Measurements from ENCODE around the gene SULF2.

SULF2 gene

DNA sequence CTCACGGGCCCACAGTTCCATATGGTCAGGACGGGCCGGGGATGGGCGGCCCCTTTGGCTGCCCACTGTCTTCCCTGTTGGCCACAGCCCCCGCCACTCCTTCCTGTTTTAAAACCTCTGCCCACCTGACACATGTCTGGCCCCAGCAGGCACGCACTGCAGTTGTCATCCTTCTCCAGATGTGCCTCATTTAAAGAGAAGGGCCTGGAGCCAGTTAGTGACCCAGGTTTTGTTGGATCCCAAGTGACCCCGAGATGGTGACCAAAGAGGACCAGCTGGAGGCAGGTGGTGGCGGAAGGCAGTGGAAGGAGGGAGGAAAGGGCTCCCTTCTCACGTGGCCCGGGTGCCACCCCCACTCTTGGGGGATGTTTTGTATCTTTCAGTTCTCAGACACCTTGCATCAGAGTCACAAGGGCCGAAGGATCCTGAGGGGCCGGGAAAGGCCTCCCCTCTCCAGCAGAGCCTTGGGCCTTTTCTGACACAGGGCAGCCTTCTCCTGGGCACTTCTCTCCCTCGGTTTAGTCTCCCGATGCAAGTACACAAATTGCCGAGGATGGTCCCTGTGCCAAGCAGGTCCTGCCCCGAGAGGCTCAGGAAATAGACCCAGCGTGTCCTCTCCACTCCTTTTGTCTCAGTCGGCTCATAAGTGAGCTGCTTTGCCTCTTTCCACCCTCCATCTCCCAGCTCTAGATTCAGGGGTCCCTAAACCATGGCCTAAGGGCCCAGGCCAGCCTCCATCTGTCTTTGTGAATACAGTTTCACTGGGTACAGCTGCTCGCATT is 117.6 kb downstream of the SULF2 start:
- no peak for DNase-seq

DNA sequence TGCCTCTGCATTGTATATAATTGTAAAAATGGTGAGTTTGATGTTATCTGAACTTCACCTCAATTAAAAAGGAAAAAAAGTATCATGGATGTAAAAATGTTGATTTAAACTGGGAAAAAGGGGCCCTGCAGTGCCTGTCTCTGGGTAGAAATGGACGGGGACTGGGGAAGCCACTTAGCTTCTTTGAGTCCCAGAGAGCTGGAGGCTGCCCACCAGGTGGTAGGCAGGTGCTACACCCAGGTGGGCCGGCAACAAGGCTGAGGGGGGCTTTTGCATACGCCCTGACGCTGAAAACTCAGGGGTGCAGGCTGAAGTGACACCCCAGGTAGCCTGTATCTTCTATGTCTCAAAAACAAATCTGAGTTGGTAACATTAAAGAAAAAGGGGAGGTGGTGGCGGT is 118.2 kb downstream of the SULF2 start:
- DNase-seq: no peak

DNA sequence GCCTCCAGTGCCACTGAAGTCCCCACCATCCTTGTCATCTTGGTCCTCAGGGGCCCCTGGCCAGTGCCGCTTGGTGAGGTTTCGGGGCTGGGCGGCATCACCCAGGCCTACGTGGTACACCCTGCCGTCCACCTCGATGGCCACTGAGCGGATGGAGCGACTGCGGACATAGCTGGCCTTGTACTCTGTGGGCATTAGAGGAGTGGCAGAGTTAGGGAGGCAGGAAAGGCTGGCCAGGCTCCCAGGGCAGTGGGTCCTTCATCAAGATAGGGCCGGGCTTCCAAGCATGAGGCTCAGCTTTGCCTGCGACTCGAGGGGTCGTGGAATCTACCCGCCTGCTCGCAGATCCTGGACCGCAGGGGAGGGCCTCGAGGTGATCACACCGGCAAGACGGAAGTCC is 119.0 kb downstream of the SULF2 start:
- no peak for DNase-seq

DNA sequence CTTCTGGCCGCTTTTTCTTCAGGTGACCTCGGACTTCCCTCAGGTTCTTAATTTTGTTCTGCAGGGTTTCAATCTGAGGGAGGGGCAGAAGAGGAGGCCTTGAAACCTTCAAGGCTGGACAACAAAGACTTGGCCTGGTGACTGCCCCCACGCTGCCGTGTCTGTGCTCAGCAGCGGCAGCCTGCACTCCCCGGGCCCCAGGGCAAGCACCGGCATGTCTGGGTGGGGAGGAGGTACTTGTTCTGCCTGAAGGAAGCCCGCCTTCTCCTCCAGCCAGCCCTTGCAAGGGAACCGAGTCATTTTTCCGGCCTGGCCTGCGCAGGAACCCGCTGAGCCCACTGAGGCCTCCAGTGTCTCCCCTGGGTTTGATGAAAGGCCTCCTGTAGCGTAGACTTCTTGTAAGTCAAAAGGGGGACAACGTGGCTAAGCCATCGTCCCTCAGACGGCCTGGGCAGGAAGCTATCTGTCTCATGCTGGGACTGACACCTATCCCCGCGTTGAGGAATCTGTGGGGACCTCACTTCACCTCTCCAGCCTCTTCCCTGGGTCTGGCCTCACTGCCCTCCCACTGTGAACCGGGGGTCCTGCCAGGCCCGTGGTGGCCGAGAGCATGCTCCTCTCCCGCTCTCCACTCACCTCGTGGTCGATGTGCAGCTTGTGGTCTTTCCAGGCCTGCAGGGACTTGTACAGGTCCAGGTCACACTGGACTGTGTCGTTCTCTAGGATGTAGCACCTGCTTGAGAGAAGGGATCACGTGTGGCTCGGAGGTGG is 119.9 kb downstream of the SULF2 start:
- no peak for DNase-seq

DNA sequence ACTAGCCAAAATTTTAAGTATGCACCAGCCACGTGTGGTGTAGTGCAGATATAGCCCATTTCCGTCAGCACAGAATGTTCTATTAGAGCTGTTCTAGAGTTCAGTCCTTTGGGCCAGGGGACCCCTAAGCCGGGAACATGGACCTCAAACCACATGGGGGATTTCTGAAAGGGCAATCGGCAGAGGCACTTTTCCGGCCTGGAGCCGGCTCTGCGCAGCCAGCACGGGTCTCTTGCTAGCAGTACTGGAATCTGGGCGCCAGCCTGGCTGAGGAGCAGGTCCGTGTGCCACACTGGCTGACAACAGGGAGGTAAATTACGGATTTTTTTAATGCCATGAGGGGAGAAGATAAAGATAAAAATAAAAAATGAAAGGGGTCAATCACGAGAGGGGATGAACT is 120.5 kb downstream of the SULF2 start:
- no peak for DNase-seq

DNA sequence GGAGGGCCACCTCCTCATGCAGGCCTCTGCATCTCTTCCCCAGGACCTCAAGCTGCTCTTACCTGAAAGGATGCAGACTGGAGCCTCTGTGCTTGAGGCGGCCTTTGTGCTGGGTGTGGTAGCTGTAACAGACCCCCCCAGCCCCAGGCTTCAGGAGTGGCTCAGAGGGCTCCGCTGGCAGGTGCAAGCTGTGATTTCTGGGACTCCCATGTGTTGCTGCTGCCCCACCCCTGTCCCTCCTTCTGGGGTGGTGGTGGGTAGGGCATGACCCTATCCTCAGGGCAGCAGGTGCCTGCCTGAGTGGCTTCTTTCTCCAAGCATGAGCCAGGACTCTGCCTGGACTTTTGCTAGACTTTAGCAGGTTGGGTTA is 121.2 kb downstream of the SULF2 start:
- no peak for DNase-seq

DNA sequence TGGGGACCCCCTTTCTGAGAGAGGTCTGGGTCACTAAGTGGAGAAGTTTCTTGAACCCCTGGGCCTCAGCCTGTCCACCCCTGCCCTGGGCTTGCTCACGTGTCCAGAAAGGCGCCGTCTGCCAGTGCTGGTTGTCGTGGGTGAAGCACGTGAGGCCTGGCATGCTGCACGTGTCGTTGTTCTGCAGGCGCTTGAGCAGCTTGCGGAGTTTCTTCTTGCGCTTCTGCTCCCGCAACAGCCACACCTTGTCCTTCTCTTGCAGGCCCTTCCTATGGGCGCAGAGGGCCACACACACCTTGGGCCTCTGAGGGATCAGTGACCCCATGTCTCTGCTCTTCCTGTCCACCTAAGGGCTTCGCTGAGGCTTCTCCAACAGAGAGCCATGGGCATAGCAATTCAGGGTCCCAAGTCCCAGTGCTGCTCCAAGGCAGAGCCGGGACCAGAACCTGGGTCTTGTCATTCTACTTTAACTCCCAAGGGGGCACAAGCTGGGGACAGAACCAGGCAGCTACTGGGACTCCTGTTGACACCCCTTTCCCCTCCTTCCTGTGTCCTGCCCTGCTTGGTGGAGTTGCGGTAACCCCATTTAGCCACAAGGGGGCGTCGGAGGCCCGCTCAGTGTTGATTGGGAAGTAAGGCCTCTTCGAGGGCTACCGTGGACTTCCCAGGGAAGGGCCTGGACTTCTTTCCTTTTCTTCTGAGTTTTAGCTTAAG is 121.8 kb downstream of the SULF2 start:
- no peak for DNase-seq

DNA sequence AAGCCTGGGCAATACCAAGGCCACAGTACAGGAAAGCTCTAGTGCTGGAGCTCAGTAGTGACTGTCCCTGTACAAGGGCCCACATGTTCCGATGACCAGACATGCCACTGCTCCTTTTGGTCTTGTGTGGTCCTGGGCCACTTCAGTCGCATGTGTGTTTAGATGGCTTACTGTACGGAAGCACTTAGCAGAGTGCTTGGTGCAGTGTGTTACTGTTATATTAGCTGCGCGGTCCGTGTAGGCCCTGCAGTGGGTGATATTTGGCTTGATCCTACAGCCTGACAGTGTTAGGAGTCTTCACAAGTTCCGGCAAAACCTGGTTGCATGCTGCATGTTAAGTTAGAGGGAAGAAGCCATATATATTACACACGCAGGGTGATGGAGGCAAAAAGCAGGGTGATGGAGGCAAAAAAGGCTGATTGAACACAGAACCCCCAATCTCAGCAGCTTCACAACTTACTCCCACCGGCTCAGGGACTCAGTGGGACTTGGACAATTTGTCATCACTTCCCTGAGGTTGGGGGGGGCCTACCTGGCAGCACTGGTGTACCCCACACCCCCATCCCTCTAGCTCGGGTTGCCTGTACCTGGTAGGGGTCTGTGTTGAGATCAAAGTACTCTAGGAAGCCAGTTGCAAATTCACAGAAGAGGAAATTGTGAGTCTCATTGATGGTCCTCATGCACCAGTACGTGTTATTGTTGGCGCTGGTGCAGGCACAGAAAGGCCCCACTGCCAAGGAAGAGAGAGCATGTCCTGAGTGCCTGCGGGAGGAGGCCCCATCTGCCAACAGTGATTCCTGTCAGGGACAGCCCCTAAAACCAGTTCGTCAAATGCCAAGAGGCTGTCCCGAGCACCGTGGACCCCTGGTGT is 122.6 kb downstream of the SULF2 start:
- DNase-seq: no peak

DNA sequence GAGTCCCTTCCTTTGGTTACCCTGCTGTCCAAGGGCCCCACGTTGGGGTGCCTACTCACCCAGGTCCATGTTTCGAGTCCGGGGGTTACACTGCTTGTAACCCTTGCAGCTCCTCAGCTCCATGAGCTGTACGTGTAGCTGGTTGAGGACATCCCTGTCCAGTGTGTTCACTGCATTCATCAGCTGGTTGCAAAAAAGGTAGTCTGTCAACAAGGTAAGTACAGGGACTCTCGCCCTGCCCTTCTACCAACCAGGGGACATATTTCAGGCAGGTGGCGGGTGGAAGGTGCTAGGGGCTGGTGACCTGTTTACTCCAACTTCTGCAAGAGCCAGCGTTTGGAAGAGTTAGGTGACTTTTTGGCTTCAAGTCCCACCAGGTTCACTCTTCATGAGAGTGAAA is 123.6 kb downstream of the SULF2 start:
- DNase-seq: no peak

DNA sequence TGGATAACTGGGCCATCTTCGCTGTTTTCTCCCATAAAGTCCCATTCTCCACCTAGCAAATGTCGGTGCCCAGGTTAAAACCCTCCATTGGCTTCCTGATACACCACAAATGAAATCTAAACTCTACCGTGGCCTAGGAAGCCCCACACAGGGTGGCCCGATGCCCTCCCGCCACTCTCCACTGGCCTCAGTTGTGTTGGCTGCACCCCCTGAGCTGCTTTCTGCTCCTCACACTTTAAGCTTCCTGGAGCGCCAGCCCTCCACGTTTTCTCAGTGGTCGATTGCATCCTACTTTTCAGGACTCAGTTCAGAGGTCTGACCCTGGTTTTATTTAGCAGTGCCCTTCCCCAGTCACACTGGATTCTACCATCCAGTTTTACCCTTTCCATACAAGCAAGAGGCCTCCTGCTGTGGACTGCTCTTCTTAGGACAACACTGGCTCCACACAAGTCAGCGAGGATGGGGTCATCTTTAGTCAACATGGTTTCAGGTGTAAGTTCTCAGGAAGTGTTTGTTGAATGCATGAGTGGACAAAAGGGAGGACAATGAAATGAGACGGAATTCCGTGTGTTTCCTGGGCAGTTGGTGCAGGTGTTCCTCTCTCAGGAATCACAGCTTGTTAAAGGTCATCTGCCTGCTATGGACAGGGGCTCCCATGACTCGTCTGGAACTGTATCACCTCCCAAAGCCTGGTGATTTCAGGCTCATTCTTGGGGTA is 124.1 kb downstream of the SULF2 start:
- no peak for DNase-seq

DNA sequence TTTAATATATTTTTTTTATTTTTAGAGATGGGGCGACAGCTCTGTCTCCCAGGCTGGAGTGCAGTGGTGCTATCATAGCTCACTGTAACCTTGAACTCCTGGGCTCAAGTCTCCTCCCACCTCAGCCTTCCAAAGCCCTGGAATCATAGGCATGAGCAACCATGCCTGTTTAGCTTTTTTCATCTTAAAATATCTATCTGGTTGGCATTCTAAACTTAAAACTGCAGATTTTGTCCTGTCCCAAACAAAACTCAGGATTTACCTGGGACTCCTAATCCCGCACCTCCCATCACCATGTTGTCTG is 124.7 kb downstream of the SULF2 start:
- no peak for DNase-seq

DNA sequence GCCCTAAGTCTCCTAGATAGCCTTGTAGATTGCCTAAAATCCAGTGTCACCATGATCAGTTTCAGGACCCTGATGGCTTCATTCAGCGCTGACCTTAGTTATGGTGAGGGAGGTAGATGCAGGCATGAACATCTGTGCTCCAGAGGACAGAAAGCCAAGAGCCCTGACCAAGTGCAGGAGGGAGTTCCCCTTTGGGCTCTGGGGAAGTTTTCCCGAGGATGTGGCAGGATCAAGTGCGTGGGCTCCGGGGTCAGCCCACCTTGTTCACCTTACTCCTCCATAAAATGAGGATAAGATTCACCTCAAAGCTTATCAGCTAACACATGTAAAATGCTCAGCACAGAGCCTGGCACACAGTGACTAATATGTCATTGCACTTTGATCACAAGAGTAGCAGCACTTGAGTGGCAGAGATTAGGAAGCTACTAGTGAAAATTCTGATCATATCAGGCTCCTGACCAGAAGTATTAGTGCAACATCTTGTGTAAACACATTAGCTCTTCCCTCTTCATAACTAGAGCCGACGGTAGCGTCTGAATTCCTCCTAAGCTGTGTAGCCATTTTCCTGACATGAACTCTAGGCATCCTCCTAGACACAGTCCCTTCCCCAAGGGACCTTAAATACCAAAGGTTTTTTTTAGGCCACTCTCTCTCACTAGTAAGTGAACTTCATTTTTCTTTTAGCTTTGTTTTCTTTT is 125.2 kb downstream of the SULF2 start:
- no peak for DNase-seq

DNA sequence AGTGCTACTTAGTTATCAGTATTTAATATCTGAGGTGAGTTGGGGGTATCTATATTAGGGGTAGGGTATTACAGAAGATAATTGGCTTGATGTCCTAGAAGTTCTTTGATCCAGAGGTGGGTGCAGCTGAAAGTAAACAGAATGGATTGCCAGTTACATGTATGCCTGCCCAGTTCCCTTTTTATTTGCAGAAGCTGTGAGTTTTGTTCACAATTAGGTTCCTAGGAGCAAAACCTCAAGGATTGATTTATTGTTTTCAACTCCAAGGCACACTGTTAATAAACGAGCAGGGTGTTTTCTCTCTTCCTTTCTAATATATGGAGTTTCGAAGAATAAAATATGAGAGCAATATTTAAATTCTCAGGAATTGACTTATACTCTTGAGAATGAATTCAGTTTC is 129.0 kb downstream of the SULF2 start:
- DNase-seq: no peak

DNA sequence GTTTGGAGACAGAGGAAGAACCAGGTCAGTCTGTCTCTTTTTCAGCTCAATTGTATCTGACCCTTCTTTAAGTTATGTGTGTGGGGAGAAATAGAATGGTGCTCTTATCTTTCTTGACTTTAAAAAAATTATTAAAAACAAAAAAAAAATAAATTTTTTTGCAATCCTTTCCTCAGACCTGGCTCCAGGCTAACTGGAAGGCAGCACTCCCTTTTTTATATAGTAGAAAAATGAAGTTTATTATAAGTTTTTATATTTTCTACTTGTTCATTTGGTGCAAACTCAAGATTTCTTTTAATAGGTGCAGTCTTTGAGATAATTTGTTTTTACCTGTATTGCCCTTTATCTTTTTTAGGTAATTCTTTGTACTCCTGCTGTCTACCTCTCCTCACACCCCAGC is 129.6 kb downstream of the SULF2 start:
- DNase-seq: no peak

DNA sequence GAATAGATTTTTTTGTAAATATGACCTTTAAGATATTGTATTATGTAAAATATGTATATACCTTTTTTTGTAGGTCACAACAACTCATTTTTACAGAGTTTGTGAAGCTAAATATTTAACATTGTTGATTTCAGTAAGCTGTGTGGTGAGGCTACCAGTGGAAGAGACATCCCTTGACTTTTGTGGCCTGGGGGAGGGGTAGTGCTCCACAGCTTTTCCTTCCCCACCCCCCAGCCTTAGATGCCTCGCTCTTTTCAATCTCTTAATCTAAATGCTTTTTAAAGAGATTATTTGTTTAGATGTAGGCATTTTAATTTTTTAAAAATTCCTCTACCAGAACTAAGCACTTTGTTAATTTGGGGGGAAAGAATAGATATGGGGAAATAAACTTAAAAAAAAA is 130.9 kb downstream of the SULF2 start:
- DNase-seq: no peak

DNA sequence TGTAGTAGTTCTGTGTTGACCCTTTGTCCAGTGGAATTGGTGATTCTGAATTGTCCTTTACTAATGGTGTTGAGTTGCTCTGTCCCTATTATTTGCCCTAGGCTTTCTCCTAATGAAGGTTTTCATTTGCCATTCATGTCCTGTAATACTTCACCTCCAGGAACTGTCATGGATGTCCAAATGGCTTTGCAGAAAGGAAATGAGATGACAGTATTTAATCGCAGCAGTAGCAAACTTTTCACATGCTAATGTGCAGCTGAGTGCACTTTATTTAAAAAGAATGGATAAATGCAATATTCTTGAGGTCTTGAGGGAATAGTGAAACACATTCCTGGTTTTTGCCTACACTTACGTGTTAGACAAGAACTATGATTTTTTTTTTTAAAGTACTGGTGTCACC is 131.4 kb downstream of the SULF2 start:
- DNase-seq: no peak

DNA sequence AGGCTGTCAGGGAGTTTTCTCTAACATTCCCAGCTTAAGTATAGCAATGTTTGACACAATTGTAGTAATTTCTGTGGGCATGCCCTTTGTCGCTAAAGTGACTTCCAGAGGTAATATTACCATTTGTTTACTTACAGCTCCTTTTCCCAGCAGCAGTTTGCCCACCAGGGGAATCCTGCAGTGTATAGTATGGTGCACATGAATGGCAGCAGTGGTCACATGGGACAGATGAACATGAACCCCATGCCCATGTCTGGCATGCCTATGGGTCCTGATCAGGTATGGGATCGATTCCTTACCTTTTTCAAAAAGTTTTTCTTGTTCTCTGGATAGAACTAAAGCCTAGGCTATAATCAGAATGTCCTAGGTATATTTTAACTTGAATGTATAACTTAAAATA is 132.5 kb downstream of the SULF2 start:
- DNase-seq: no peak

DNA sequence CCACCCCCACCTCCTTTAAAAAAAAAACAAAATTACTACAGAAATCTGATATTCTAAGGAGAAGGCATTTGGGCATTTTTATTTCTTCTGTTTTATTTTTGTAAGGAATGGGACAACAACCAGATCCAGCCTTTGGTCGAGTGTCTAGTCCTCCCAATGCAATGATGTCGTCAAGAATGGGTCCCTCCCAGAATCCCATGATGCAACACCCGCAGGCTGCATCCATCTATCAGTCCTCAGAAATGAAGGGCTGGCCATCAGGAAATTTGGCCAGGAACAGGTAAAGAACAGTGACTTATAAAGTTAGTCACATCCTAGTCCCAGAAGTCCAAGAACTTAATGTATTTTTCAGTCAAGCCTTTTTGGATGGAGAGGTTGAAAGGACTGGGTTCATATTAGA is 133.0 kb downstream of the SULF2 start:
- DNase-seq: no peak

DNA sequence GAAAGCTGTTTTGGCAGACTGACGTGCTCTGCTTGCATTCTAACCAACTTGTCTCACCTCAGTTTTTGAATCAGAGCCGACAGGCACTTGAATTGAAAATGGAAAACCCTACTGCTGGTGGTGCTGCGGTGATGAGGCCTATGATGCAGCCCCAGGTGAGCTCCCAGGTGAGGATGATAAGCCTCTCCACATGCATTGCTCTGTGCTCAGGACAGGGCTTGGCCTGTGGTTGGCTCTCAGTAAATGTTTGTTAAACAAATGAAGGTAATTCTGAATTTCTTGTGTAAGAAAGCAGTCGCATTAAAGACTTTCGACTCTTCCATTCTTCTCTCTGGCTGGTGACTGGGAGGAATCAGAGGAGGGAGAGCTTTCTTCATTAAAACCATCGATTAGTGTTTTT is 136.3 kb downstream of the SULF2 start:
- DNase-seq: no peak

DNA sequence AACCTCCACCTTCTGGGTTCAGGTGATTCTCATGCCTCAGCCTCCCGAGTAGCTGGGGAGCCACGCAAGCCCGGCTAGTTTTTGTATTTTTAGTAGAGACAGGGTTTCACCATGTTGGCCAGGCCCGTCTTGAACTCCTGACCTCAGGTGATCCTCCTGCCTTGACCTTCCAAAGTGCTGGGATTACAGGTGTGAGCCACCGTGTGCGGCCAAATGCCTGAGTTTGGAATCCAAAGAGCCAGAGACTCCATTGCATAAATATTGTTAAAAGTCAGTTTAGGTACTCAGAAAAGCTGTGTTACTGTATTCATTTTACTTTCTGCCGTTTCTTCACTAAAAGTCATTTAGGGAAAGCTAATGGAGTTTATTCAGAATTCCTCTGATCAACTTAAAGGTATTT is 137.3 kb downstream of the SULF2 start:
- no peak for DNase-seq

DNA sequence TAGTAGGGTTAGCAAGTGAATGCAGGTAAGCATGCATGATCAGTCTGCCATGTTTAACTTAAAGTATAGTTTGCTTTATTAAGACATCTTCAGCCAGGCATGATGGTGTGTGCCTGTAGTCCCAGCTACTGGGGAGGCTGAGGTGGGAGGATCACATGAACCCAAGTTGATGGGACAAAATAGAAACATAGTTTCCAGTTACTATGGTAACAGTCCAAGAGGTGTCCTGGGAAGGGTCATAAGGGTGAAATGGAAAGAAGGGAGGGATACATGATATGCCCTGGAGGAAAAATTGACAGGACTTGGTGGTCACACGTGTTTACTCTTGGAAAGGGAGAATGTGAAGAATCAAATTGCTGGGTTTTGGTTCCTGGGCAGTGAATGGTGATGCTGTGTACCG is 139.6 kb downstream of the SULF2 start:
- no peak for DNase-seq

DNA sequence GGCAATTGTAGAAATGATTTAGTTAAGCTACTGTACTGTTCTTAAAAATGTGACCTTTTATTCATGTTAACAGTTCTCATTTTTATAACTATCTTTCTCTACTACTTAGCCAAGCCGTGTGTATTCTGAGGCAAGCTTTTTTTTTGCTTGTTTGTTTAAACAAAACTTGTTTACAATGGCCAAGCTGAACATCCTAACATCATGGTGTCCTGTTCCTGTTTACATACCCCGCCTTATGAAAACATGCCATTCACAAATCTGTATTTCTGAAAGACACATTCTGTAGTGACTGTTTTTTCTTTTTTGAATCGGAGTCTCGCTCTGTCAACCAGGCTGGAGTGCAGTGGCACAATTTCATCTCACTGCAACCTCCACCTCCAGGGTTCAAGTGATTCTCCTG is 142.7 kb downstream of the SULF2 start:
- no peak for DNase-seq

Measured in NCI-H524 treated with DMSO at 0.1 percent for 48 hours (cell line).